ENCODE measurements around the gene CTNNAL1. TPM values are rescaled to one million over a fixed set of nuclear protein-coding genes. Genes with fewer than 3 reads are reported as not detected.

The CTNNAL1 gene
- total RNA-seq, 1 donor from 2014 or later, result 36.0 TPM

DNA sequence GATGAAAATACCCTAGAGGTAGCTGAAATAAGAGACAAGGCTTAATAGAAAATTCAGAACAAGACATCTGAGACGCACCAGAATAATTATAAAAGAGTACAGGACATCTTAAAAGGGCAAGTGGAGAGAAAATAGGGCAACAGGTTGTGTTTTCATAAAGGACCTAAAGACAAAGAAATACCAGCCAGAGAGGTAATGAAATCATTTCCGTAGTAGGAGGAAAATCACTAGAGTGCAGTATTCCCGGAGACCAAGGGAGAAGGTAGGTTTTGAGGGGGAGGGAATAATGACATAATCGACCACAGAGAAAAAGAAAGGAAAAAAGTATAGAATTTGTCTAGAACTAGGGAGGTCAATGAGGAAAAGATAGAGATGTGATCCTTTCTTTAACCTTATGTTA is 26.2 kb upstream of the CTNNAL1 start:
- Mint-ChIP-seq H3K4me1 (ENCODE audit: unreplicated experiment) (no peaks in the 10 kb centered on the region), H3K9me3 (peaks cover 4% of the 10 kb centered on the region), H3K27me3 (no peaks in the 10 kb centered on the region), H3K27ac (no peak overlapping the region), H3K4me3 (no peak overlapping the region), H3K36me3 (peaks cover 48% of the 10 kb centered on the region)
- no peak for DNase-seq (ENCODE audit: extremely low spot score, unreplicated experiment)
- TF ChIP-seq CTCF (conservative IDR thresholded peaks at IDR 0.05), result no peak

DNA sequence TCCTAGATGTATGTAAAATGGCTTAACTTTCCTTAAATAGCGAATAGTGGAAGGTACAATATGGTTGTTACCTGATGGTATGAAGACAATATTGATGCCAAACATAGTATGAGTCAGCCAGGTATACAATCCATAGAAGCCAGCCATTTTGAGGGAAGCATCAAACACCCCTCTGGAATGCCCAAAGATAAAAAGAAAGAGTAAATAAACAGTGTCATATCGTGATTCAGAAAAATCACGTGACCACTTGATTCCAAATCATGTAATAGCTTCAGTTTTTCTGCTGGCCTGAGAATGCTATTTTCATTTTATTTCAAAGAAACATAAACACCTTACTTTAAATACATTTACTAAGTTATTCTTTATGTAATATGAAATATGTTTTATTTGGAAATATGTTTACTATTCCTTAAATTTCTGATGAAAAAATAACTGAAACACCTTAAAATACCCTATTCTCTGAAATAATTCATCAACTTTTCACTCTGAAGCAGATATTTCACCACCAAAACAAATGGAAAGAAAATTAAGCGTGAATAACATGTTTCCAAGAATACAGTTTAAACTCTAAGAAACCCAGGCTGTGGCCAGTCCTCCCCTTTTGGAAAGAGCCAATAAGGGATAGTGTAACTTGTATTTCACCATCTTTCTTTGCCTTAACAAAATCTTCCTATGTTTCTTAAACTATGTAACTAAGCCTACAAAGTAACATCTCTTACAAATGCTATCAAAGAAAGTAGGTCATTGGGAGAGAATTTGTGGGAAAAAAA is 24.8 kb upstream of the CTNNAL1 start:
- H3K4me3 Mint-ChIP-seq, result no peak overlapping the region
- TF ChIP-seq CTCF (conservative IDR thresholded peaks at IDR 0.05), result no peak
- no peak for DNase-seq (ENCODE audit: extremely low spot score, unreplicated experiment)
- no peaks in the 10 kb centered on the region for H3K27me3 Mint-ChIP-seq
- H3K36me3 Mint-ChIP-seq, result peaks cover 48% of the 10 kb centered on the region
- no peaks in the 10 kb centered on the region for H3K4me1 Mint-ChIP-seq (ENCODE audit: unreplicated experiment)
- H3K9me3 Mint-ChIP-seq, result no peaks in the 10 kb centered on the region
- no peak overlapping the region for H3K27ac Mint-ChIP-seq

DNA sequence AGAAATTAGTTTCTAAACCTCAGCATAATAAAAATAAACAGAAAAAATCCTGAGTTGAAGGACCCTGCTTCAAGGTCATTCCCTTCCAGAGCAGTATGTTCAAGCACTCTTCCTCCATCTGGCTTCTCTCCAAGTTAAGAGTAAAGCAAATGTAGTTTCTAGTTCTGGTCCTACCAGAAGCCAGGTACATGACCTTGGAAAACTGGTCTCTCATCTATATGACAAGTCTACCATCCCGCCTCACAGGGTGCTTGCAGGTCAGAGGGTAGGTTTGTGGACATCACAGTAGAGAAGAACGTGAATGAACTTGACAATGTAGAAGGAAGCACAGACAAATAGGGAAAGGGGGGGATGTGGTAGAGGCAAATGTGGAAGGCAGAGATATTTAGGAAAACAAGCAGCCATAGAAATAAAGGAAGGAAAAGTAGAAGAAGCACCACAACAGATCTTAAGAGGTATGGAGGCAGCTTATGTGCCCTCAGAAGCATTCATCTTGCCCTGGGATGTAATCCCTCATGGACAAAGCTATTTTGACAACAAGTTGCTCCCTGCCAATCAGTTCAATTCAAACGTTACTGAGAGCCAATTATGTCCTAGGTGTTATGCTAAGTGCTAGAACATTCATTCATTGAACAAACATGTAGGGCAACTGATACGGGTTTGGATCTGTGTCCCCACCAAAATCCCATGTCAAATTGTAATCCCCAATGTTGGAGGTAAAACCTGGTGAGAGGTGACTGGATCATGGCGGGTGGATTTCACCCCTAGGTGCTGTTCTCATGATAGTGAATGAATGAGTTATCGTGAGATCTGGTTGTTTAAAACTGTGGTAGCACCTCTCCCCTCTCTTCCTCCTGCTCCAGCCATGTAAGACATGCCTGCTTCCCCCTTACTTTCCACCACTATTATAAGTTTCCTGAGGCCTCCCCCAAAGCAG is 23.7 kb upstream of the CTNNAL1 start:
- no peak overlapping the region for H3K4me3 Mint-ChIP-seq
- DNase-seq (ENCODE audit: extremely low spot score, unreplicated experiment), result no peak
- peaks cover 43% of the 10 kb centered on the region for H3K36me3 Mint-ChIP-seq
- H3K27me3 Mint-ChIP-seq, result no peaks in the 10 kb centered on the region
- no peaks in the 10 kb centered on the region for H3K4me1 Mint-ChIP-seq (ENCODE audit: unreplicated experiment)
- no peak overlapping the region for H3K27ac Mint-ChIP-seq
- no peaks in the 10 kb centered on the region for H3K9me3 Mint-ChIP-seq
- no peak for TF ChIP-seq CTCF (conservative IDR thresholded peaks at IDR 0.05)

DNA sequence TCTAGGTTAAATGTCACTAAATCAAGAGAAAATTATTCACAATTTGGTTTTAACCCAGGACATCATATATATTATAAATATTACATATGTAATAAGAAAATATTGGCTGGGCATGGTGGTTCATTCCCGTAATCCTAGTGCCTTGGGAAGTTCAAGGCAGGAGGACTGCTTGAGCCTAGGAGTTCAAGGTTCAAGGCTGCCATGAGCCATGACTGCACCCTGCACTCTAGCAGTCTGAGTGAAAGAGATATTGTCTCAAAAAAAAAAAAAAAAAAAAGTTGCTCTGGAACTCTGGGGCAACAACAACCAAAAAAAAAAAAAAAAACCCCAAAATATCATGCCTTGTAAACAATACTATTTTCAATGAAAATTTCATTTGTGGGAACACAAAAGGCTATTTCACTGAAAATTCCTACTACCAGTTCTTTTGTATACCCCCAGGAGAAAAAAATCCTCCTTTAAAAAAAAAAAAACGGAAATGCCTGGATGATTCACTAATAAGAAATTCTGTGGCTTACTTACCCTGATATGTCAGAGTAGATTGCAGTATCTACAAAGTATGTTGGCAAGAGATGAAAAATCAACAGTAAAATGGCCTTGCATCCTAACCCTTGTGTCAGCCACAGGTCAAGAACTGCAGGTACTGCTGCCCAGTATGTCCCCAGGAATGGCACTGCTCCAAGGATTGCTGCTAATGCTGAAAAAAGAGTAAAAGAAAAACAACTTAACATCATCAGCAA is 22.6 kb upstream of the CTNNAL1 start:
- no peak overlapping the region for H3K4me3 Mint-ChIP-seq
- H3K4me1 Mint-ChIP-seq (ENCODE audit: unreplicated experiment), result no peaks in the 10 kb centered on the region
- no peak for TF ChIP-seq CTCF (conservative IDR thresholded peaks at IDR 0.05)
- DNase-seq (ENCODE audit: extremely low spot score, unreplicated experiment), result no peak
- H3K9me3 Mint-ChIP-seq, result no peaks in the 10 kb centered on the region
- H3K36me3 Mint-ChIP-seq, result peaks cover 45% of the 10 kb centered on the region
- H3K27ac Mint-ChIP-seq, result no peak overlapping the region
- H3K27me3 Mint-ChIP-seq, result no peaks in the 10 kb centered on the region

DNA sequence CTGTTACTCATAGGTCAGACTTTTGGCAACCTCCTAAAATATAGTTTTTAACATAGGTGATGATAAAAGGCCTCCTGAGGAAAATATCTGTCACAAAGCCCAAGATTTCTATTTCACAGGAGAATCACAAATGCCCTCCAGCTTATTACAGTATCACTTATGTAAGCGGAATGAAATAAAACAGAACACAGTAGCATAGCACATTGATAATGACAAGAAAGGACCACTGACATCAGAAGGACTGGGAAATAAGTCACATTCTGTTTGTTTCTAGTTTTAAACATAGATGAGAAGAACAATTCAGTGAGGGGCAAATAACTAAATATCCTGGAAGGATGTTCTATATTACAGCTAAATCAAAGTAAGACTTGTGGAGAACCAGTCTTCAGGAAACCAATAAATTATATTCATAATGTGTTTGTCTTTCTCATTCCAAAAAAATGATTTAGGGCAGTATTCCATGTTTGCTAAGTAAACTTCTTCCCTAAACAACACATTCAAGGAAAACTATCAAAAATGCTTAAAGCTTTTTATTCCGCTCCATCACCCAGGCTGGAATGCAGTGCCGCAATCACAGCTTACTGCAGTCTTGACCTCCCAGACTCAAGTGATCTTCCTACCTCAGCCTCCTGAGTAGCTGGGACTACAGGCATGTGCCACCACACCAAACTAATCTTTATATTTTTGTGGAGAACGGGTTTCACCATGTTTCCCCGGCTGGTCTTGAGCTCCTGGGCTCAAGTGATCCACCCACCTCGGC is 20.8 kb upstream of the CTNNAL1 start:
- no peak for TF ChIP-seq CTCF (conservative IDR thresholded peaks at IDR 0.05)
- Mint-ChIP-seq H3K27me3 (no peaks in the 10 kb centered on the region), H3K4me3 (no peak overlapping the region), H3K36me3 (peaks cover 35% of the 10 kb centered on the region), H3K9me3 (no peaks in the 10 kb centered on the region), H3K4me1 (ENCODE audit: unreplicated experiment) (no peaks in the 10 kb centered on the region), H3K27ac (no peak overlapping the region)
- DNase-seq (ENCODE audit: extremely low spot score, unreplicated experiment), result no peak

Measured in type B pancreatic cell (in vitro differentiated cells).